T-helper 17 cell (primary cell): ENCODE results near the gene CDH4. TPM values are rescaled to one million over a fixed set of nuclear protein-coding genes. Genes with fewer than 3 reads are reported as not detected.

Experiments used
- ATAC-seq: fragments of 150-1000 bp; cut with Tn5 transposase; 2 replicates; pipeline ENCODE4 v1.10.0; 2021; ENCODE audit warnings: mild to moderate bottlenecking, moderate library complexity
- DNase-seq, 3 donors: peaks; one replicate each; pipeline versions ENCODE4 v3.0.0 to v3.0.0-alpha.2; 2020 to 2021
- H3K9me3 ChIP-seq: one replicate; pipeline ENCODE4 v1.7.0; 2013; ENCODE audit warnings: low read length, mild to moderate bottlenecking; ENCODE audit not compliant: control insufficient read depth, poor library complexity, severe bottlenecking
- H3K27ac Mint-ChIP-seq: one replicate; pipeline ENCODE4 v1.8.0; 2022; ENCODE audit warnings: mild to moderate bottlenecking, moderate library complexity, mixed read lengths
- H3K27me3 Mint-ChIP-seq: one replicate; pipeline ENCODE4 v1.8.0; 2022; ENCODE audit warnings: mixed read lengths
- H3K36me3 Mint-ChIP-seq: one replicate; pipeline ENCODE4 v1.8.0; 2022; ENCODE audit warnings: low read depth, mixed read lengths
- H3K4me1 Mint-ChIP-seq: one replicate; pipeline ENCODE4 v1.8.0; 2022; ENCODE audit warnings: mild to moderate bottlenecking, mixed read lengths
- H3K4me3 Mint-ChIP-seq: one replicate; pipeline ENCODE4 v1.8.0; 2022; ENCODE audit warnings: mild to moderate bottlenecking, moderate library complexity, mixed read lengths
- total RNA-seq, 4 donors: library from RNA in 2 of 4; stranded (reverse) in 2 of 4; gene quantifications; one replicate each; pipeline ENCODE4 v1.2.3 and lab custom pipeline; 2022 to 2026

Gene CDH4
- total RNA-seq, 2 donors from 2014 or later: 0.55 to 0.67 TPM

DNA sequence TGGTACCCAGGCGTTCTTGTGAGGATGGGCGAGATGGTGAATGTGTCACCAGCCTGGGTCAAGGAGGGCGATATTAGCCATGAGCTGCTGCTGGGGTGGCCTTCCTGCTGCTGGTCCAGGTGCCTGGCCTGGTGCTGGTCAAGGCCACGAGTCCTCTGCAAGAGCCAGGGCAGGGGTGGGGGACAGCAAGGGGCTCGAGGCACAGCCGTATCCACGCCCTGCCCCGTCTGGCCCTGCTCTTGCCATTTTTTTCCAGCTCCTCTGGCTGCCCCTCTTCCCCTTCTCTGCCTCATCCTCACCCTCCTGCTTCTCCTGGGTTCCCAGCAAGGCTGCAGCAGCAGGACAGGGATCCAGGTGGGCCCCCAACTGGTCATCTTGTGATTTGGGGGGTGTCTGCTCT, 51.2 kb downstream of the CDH4 start:
- Mint-ChIP-seq H3K4me1 (no peaks in the 10 kb centered on the region), H3K4me3 (no peak overlapping the region), H3K27ac (no peak overlapping the region), H3K36me3 (no peaks in the 10 kb centered on the region), H3K27me3 (no peaks in the 10 kb centered on the region)
- no peak for DNase-seq
- H3K9me3 ChIP-seq: no peaks in the 10 kb centered on the region
- no peak for ATAC-seq

DNA sequence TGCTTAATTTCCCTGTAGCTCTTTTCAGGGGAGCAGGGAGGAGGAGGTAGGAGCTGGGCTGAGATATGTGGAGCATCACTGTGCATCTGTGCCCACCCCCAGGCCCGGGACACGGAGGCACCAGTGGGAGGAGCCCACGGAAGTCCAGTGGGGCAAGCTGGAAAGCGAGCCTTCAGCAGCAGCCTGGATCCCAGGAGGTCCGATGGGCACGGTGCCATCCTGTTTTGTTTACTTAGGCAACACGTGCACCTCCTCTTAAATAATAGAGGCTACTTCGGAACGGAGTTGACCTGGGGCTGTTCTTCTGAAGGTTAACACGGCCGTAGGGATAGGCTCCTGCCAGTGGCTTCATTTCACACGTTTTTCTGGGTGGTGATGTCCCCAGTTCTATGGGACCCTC, 51.6 kb downstream of the CDH4 start:
- no peaks in the 10 kb centered on the region for H3K4me1 Mint-ChIP-seq
- H3K36me3 Mint-ChIP-seq: no peaks in the 10 kb centered on the region
- no peak overlapping the region for H3K4me3 Mint-ChIP-seq
- no peaks in the 10 kb centered on the region for H3K27me3 Mint-ChIP-seq
- no peak for ATAC-seq
- no peak overlapping the region for H3K27ac Mint-ChIP-seq
- no peak for DNase-seq
- H3K9me3 ChIP-seq: no peaks in the 10 kb centered on the region

DNA sequence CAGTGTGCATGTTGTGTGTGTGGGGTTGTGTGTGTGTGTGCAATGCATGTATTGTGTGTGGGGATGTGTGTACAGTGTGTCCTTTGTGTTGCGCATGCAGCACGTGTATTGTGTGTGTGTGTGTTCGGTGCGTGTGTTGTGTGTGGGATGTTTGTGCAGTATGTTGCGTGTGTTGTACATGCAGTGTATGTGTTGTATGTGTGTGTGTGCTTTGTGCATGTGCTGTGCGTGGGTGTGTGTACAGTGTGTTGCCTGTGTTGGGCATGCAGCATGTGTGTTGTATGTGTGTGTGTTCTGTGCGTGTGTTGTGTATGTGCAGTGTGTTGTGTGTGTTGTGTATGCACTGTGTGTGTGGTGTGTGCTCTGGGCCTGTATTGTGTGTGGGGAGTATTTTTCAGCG, 52.7 kb downstream of the CDH4 start:
- Mint-ChIP-seq H3K4me1 (no peaks in the 10 kb centered on the region), H3K27ac (no peak overlapping the region), H3K4me3 (no peak overlapping the region), H3K27me3 (no peaks in the 10 kb centered on the region), H3K36me3 (no peaks in the 10 kb centered on the region)
- no peaks in the 10 kb centered on the region for H3K9me3 ChIP-seq
- no peak for ATAC-seq
- DNase-seq: no peak

DNA sequence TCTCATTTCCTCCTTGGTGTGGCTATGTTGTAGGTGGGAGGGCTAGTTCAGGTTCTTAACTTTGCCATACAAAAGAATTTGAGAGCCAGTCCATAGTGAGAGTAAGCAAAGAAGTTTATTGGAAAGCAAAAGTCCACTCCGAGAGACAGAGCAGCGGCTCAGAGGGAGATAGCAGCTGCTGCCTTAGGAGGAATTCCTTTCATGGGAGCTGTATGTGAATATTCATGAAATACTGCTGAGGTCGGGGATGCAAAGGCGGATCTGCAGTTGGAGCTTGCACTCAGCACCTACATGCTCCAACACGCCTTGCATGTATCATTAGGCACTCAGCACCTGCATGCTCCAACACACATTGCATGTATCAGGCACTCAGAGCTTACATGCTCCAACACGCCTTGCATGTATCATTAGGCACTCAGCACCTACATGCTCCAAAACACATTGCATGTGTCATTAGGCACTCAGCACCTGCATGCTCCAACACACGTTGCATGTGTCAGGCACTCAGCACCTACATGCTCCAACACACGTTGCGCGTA, 54.9 kb downstream of the CDH4 start:
- Mint-ChIP-seq H3K27me3 (no peaks in the 10 kb centered on the region), H3K4me3 (no peak overlapping the region), H3K4me1 (no peaks in the 10 kb centered on the region), H3K27ac (no peak overlapping the region), H3K36me3 (no peaks in the 10 kb centered on the region)
- DNase-seq (no peak), ATAC-seq (no peak)
- no peaks in the 10 kb centered on the region for H3K9me3 ChIP-seq

DNA sequence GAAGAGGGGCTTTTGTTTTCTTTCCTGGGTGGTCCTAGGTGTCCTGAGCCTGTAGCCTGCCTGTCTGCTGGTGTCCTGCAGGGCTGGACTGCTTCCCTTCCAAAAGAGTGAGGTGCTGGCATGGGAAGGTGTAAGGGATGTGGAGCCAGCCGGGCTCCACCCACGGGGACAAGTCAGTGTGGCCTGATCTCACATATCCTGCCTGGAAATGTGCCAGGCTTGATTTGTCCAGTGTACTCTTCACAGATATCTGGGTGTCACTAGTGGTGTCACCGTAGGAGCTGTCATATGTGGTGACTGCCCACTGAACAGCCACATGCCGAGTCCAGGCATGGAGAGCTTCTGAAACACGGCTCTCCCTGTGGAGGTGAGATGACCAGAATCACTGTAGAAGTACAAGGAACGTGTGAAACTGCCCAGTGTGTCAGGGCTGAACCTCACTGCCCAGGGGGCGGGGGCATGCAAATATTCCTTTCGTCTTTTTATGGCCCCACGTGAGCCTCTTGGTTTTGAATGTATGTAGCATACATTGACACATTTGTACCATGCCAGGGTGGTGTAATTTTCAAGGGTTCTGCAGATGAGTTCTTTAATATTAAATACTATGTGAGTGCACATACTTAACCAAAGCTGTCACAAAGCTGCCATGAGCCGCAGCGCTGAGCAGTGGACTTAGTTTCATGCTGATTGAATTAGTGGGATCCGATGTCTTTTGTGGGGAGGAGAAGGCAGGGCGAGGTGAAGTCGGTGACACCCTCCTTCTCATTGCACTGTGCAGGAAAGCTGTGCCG, 55.8 kb downstream of the CDH4 start:
- H3K27me3 Mint-ChIP-seq: no peaks in the 10 kb centered on the region
- H3K4me3 Mint-ChIP-seq: no peak overlapping the region
- H3K27ac Mint-ChIP-seq: no peak overlapping the region
- H3K4me1 Mint-ChIP-seq: no peaks in the 10 kb centered on the region
- no peak for ATAC-seq
- DNase-seq: no peak
- no peaks in the 10 kb centered on the region for H3K36me3 Mint-ChIP-seq
- H3K9me3 ChIP-seq: no peaks in the 10 kb centered on the region

DNA sequence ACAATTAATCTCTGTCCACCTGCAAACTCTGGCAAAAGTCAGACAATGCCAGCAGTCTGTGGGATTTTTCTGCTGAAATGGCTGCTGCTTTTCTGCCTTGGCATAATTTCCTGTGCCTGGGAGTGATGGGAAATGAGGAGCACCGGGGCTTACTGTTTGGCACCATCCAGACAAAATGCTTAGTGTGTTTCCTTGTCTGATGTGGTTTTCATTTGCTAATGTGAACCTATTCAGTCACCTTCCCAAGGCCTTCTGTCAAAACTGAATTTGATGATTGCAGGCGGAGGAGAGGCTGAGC, 56.4 kb downstream of the CDH4 start:
- Mint-ChIP-seq H3K36me3 (no peaks in the 10 kb centered on the region), H3K4me3 (no peak overlapping the region), H3K27me3 (no peaks in the 10 kb centered on the region), H3K4me1 (no peaks in the 10 kb centered on the region), H3K27ac (no peak overlapping the region)
- no peaks in the 10 kb centered on the region for H3K9me3 ChIP-seq
- no peak for ATAC-seq
- no peak for DNase-seq

- Mint-ChIP-seq H3K4me3 (no peak overlapping the region), H3K27me3 (no peaks in the 10 kb centered on the region)
These were observed 58.9 kb downstream of the CDH4 start for GRCh38 chr20:61310954-61311353.

GRCh38 chr20:61311656-61312387, 59.8 kb downstream of the CDH4 start:
- no peak for DNase-seq
- no peaks in the 10 kb centered on the region for H3K9me3 ChIP-seq
- no peaks in the 10 kb centered on the region for H3K36me3 Mint-ChIP-seq
- H3K4me3 Mint-ChIP-seq: no peak overlapping the region
- H3K27me3 Mint-ChIP-seq: no peaks in the 10 kb centered on the region
- ATAC-seq: no peak
- H3K27ac Mint-ChIP-seq: no peak overlapping the region
- H3K4me1 Mint-ChIP-seq: no peaks in the 10 kb centered on the region

More at GRCh38 chr20:61310954-61311353, 58.9 kb downstream of the CDH4 start:
- ATAC-seq: no peak
- DNase-seq: no peak
- H3K4me1 Mint-ChIP-seq: no peaks in the 10 kb centered on the region
- H3K9me3 ChIP-seq: no peaks in the 10 kb centered on the region
- H3K27ac Mint-ChIP-seq: no peak overlapping the region
- H3K36me3 Mint-ChIP-seq: no peaks in the 10 kb centered on the region

DNA sequence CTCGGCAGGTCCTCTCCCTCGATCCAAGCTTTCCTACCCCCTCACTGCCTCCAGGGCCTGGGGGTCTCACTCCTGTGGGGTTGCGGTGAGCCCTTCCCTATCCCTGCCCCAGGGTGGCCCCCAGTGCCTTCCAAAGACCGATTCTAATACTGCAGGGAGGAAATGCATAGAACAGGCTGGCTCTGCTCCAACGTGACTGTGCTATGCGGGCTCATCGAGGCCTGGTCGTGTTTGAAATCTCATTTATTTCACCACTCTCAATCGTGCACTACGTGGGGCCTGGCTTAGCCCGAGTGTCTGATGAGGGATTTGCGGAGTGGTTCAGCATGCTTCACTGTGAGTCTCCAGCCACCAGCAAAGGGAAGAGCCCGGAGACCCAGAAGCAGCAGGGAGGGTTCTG, 60.9 kb downstream of the CDH4 start:
- Mint-ChIP-seq H3K4me1 (no peaks in the 10 kb centered on the region), H3K27ac (no peak overlapping the region), H3K27me3 (no peaks in the 10 kb centered on the region), H3K4me3 (no peak overlapping the region), H3K36me3 (no peaks in the 10 kb centered on the region)
- no peaks in the 10 kb centered on the region for H3K9me3 ChIP-seq
- ATAC-seq (no peak), DNase-seq (no peak)

GRCh38 chr20:61313396-61313795, 61.3 kb downstream of the CDH4 start:
- H3K9me3 ChIP-seq: no peaks in the 10 kb centered on the region
- Mint-ChIP-seq H3K4me3 (no peak overlapping the region), H3K36me3 (no peaks in the 10 kb centered on the region), H3K4me1 (no peaks in the 10 kb centered on the region), H3K27ac (no peak overlapping the region), H3K27me3 (no peaks in the 10 kb centered on the region)
- no peak for ATAC-seq
- DNase-seq: no peak

- Mint-ChIP-seq H3K4me3 (no peak overlapping the region), H3K27ac (no peak overlapping the region), H3K4me1 (no peaks in the 10 kb centered on the region), H3K27me3 (no peaks in the 10 kb centered on the region), H3K36me3 (no peaks in the 10 kb centered on the region)
- H3K9me3 ChIP-seq: no peaks in the 10 kb centered on the region
- DNase-seq (no peak), ATAC-seq (no peak)
These were observed 62.4 kb downstream of the CDH4 start for GRCh38 chr20:61314326-61315010.

GRCh38 chr20:61315319-61315718, 63.3 kb downstream of the CDH4 start:
- no peaks in the 10 kb centered on the region for H3K9me3 ChIP-seq
- no peak for ATAC-seq
- Mint-ChIP-seq H3K27ac (no peak overlapping the region), H3K4me1 (no peaks in the 10 kb centered on the region), H3K36me3 (no peaks in the 10 kb centered on the region), H3K4me3 (no peak overlapping the region), H3K27me3 (peaks cover 4% of the 10 kb centered on the region)
- DNase-seq: no peak

DNA sequence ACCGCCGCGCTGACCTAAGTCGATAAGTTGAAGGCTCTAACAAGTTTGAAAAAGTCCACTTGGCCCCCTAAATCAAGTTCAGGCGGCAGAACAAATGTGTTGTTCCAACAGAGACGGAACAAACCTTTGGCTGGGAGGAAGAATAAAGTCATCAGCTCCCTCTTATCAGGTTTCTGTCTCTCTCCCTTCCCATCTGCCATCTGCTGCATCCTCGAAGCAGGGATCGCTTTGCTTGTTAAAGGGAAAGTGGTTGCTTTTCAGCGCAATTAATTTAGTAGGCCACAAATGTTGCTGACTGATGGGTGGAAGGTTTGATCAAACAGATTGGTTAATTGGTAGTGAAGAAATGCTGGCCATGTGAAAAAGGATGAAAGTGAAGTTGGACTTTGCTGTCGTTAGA, 64.3 kb downstream of the CDH4 start:
- no peak overlapping the region for H3K27ac Mint-ChIP-seq

More for the DNA sequence above, 64.3 kb downstream of the CDH4 start:
- H3K4me3 Mint-ChIP-seq: no peak overlapping the region
- DNase-seq: no peak
- no peaks in the 10 kb centered on the region for H3K4me1 Mint-ChIP-seq
- peaks cover 7% of the 10 kb centered on the region for H3K27me3 Mint-ChIP-seq
- no peaks in the 10 kb centered on the region for H3K36me3 Mint-ChIP-seq
- ATAC-seq: no peak
- no peaks in the 10 kb centered on the region for H3K9me3 ChIP-seq
